OCI-LY7 (cell line): ENCODE results near the gene LDLRAP1. TPM values are rescaled to one million over a fixed set of nuclear protein-coding genes. Genes with fewer than 3 reads are reported as not detected.
A peak's percentile ranks its signal among the peaks of the same experiment; 100 is the strongest.

Source experiments
- BruUV-seq: library from RNA; stranded (reverse); fragments of 400-500 nt; replicated peaks from 2 replicates; lab custom pipeline; 2021; lab: Mats Ljungman, UMichigan
- CTCF ChIA-PET: fragments of 300-600 bp; sonication (Branson Sonifier 250); formaldehyde crosslinking; loops from one replicate; lab custom pipeline; 2022; ENCODE audit warnings: antibody characterized with exemption; ENCODE audit not compliant: unreplicated experiment; lab: Charles Lee
- POLR2A ChIA-PET: fragments of 300-600 bp; sonication (Branson Sonifier 250); formaldehyde crosslinking; loops from one replicate; lab custom pipeline; 2022; ENCODE audit warnings: antibody characterized with exemption; lab: Charles Lee
- DNase-seq: peaks from one replicate; pipeline ENCODE4 v3.0.0-alpha.2; 2015; ENCODE audit warnings: low spot score
- H2AFZ ChIP-seq: fragments of 200-600 bp; sonication (generic), shearing (Covaris generic); 2 replicates; pipeline ENCODE4 v1.6.1; 2014; ENCODE audit warnings: mild to moderate bottlenecking, antibody characterized with exemption, low read length, moderate library complexity
- H3K27ac ChIP-seq: fragments of 200-600 bp; sonication (generic); 2 replicates; pipeline ENCODE4 v1.5.1; 2014; ENCODE audit warnings: mixed run types, low read depth, mild to moderate bottlenecking, moderate library complexity, low read length, inconsistent platforms; ENCODE audit not compliant: poor library complexity, severe bottlenecking
- H3K36me3 ChIP-seq: fragments of 200-600 bp; sonication (generic); 2 replicates; pipeline ENCODE4 v1.6.1; 2014; ENCODE audit warnings: mild to moderate bottlenecking, antibody characterized with exemption, low read length, moderate library complexity, mixed read lengths; ENCODE audit not compliant: insufficient read depth
- H3K4me1 ChIP-seq: fragments of 200-600 bp; sonication (generic); 2 replicates; pipeline ENCODE4 v1.5.1; 2014; ENCODE audit warnings: mild to moderate bottlenecking, low read length; ENCODE audit not compliant: insufficient read depth, poor library complexity, severe bottlenecking
- H3K4me2 ChIP-seq: fragments of 200-600 bp; sonication (generic); 2 replicates; pipeline ENCODE4 v1.6.1; 2014; ENCODE audit warnings: mild to moderate bottlenecking, low read length
- H3K4me3 ChIP-seq: fragments of 200-600 bp; sonication (generic); 2 replicates; pipeline ENCODE4 v1.5.1; 2014; ENCODE audit warnings: mild to moderate bottlenecking, low read depth, low read length; ENCODE audit not compliant: poor library complexity, severe bottlenecking
- H3K79me2 ChIP-seq: fragments of 200-600 bp; sonication (generic); 2 replicates; pipeline ENCODE4 v1.6.1; 2016; ENCODE audit warnings: low read depth, mild to moderate bottlenecking, low read length, moderate library complexity, mixed read lengths; ENCODE audit not compliant: insufficient read depth
- H3K9me2 ChIP-seq: fragments of 200-600 bp; sonication (generic); 2 replicates; pipeline ENCODE4 v1.6.1; 2016; ENCODE audit warnings: mild to moderate bottlenecking, low read length, mixed read lengths; ENCODE audit not compliant: insufficient read depth
- H3K9me3 ChIP-seq: fragments of 200-600 bp; sonication (generic); 2 replicates; pipeline ENCODE4 v1.6.1; 2014; ENCODE audit warnings: mild to moderate bottlenecking, mixed run types, low read length, mixed read lengths
- H4K20me1 ChIP-seq: fragments of 200-600 bp; sonication (generic); 2 replicates; pipeline ENCODE4 v1.6.1; 2014; ENCODE audit warnings: mild to moderate bottlenecking, antibody characterized with exemption, low read length, moderate library complexity, mixed read lengths; ENCODE audit not compliant: insufficient read depth
- CTCF ChIP-seq: fragments of 200-600 bp; sonication (generic); conservative IDR thresholded peaks from 2 replicates; pipeline ENCODE4 v1.5.1; 2014; ENCODE audit warnings: mild to moderate bottlenecking, antibody characterized with exemption, low read length, moderate library complexity, mixed read lengths
- EZH2phosphoT487 ChIP-seq: fragments of 200-600 bp; sonication (generic); IDR thresholded peaks from 2 replicates; pipeline ENCODE4 v1.6.1; 2018; ENCODE audit warnings: low read depth, borderline replicate concordance, mild to moderate bottlenecking, mixed run types, antibody characterized with exemption, low read length, moderate library complexity, mixed read lengths
- intact Hi-C: fragments of 100-400 bp; cut with micrococcal nuclease; formaldehyde crosslinking; loops from one replicate; pipeline ENCODE4 v1.10.0; 2022; ENCODE audit not compliant: unreplicated experiment
- total RNA-seq, 2 experiments: library from RNA; depleted of rRNA in 1 of 2; stranded (reverse); fragments of >200 nt in 1 of 2; shearing (Covaris generic) in 1 of 2; gene quantifications; 2 replicates each; pipeline ENCODE4 v1.2.3, GENCODE V29; 2014 to 2022

The LDLRAP1 gene
- total RNA-seq, 2 experiments from 2014 or later = 14.9 to 36.2 TPM

- CTCF ChIA-PET = interaction anchor here (0.6 to 1.7 kb wide), 2 partner anchors 290 to 1369 kb away, joined by 3 to 5 read pairs; no protein-coding TSS in a partner anchor
- POLR2A ChIA-PET = interaction anchor here (0.7 kb wide), 1 partner anchor 286 kb away, joined by 3 read pairs; no protein-coding TSS in a partner anchor
- H3K27ac ChIP-seq = no peak overlapping the region
- DNase-seq = no peak
- no peak overlapping the region for H3K4me3 ChIP-seq
- H4K20me1 ChIP-seq = no peaks in the 10 kb centered on the region
- peaks cover 4% of the 10 kb centered on the region for H3K4me1 ChIP-seq
- H3K36me3 ChIP-seq = no peaks in the 10 kb centered on the region
- no peaks in the 10 kb centered on the region for H3K9me2 ChIP-seq
- H3K4me2 ChIP-seq = no peak overlapping the region
- TF ChIP-seq CTCF = no peak
- TF ChIP-seq EZH2phosphoT487 = no peak
- no peak overlapping the region for H2AFZ ChIP-seq
- intact Hi-C loops = loop anchor here (1.0 to 5.0 kb wide), 3 partner anchors 15 to 293 kb away; no protein-coding TSS in a partner anchor
- no peaks in the 10 kb centered on the region for H3K79me2 ChIP-seq
- H3K9me3 ChIP-seq = no peaks in the 10 kb centered on the region
- BruUV-seq = no TSS peak
Measured at GRCh38 chr1:25519624-25520023, 23.8 kb upstream of the LDLRAP1 start.

- H2AFZ ChIP-seq = peak overlapping the region; percentile 81; the same call in 1 of the 2 replicates
- H3K36me3 ChIP-seq = no peaks in the 10 kb centered on the region
- H3K4me2 ChIP-seq = no peak overlapping the region; the same call in 1 of the 2 replicates
- ChIA-PET POLR2A (interaction anchor here (0.5 to 1.0 kb wide), 7 partner anchors 15 to 302 kb away, joined by 3 to 4 read pairs (median 4); partner anchors contain the start of gene LDLRAP1), CTCF (interaction anchor here (0.7 to 1.7 kb wide), 4 partner anchors 33 to 289 kb away, joined by 4 to 5 read pairs (median 4); no protein-coding TSS in a partner anchor)
- no TSS peak for BruUV-seq
- no peaks in the 10 kb centered on the region for H3K79me2 ChIP-seq
- H3K9me3 ChIP-seq = no peaks in the 10 kb centered on the region
- no peaks in the 10 kb centered on the region for H4K20me1 ChIP-seq
- no peak overlapping the region for H3K27ac ChIP-seq
- TF ChIP-seq CTCF (peak; percentile 95), EZH2phosphoT487 (no peak)
- intact Hi-C loops = loop anchor here (1.0 to 5.0 kb wide), 3 partner anchors 16 to 292 kb away; no protein-coding TSS in a partner anchor
- H3K4me1 ChIP-seq = peaks cover 4% of the 10 kb centered on the region
- H3K4me3 ChIP-seq = no peak overlapping the region
- H3K9me2 ChIP-seq = no peaks in the 10 kb centered on the region
- peak; percentile 80 for DNase-seq
Measured at GRCh38 chr1:25520446-25521061, 22.9 kb upstream of the LDLRAP1 start.
